SK-N-SH treated with all-trans-retinoic acid at 6 μM for 48 hours (cell line): ENCODE results near the gene SLC9A2.
A peak's percentile ranks its signal among the peaks of the same experiment; 100 is the strongest.

Experiments used
- ATAC-seq: fragments of 200-7000 bp; cut with Tn5 transposase; 3 replicates; pipeline ENCODE4 v1.9.1; 2020; ENCODE audit warnings: mild to moderate bottlenecking, moderate library complexity
- ARNTL ChIP-seq: fragments of 450-650 bp; formaldehyde crosslinking; IDR thresholded peaks from 2 replicates; pipeline ENCODE4 v1.5.0; 2020; ENCODE audit warnings: low read depth, mild to moderate bottlenecking, moderate library complexity, borderline replicate concordance
- BACH2 ChIP-seq: fragments of 250-450 bp; sonication (Bioruptor Pico); IDR thresholded peaks from 2 replicates; pipeline ENCODE4 v1.9.0; 2021; ENCODE audit warnings: mild to moderate bottlenecking, borderline replicate concordance
- CREB5 ChIP-seq: fragments of 250-450 bp; sonication (Bioruptor Pico); IDR thresholded peaks from 2 replicates; pipeline ENCODE4 v1.5.1; 2020; ENCODE audit warnings: low read depth, mild to moderate bottlenecking, moderate library complexity
- CSDC2 ChIP-seq: fragments of 250-450 bp; sonication (Bioruptor Pico); IDR thresholded peaks from 2 replicates; pipeline ENCODE4 v1.5.0; 2020; ENCODE audit warnings: mild to moderate bottlenecking, moderate library complexity
- CSRNP3 ChIP-seq: fragments of 250-450 bp; sonication (Bioruptor Pico); IDR thresholded peaks from 2 replicates; pipeline ENCODE4 v1.5.1; 2021; ENCODE audit warnings: mild to moderate bottlenecking, moderate library complexity
- ESRRG ChIP-seq: fragments of 250-450 bp; sonication (Bioruptor Pico); IDR thresholded peaks from 2 replicates; pipeline ENCODE4 v1.6.1; 2021; ENCODE audit warnings: mild to moderate bottlenecking
- GLIS3 ChIP-seq: fragments of 250-450 bp; sonication (Bioruptor Pico); IDR thresholded peaks from 2 replicates; pipeline ENCODE4 v1.5.0; 2020; ENCODE audit warnings: mild to moderate bottlenecking, moderate library complexity
- ISL1 ChIP-seq: fragments of 250-450 bp; sonication (Bioruptor Pico); IDR thresholded peaks from 2 replicates; pipeline ENCODE4 v2.1.2; 2022; ENCODE audit warnings: mild to moderate bottlenecking, moderate library complexity
- OSR1 ChIP-seq: fragments of 250-450 bp; sonication (Bioruptor Pico); IDR thresholded peaks from 2 replicates; pipeline ENCODE4 v1.8.0; 2022; ENCODE audit warnings: moderate library complexity, mild to moderate bottlenecking, inconsistent platforms
- PATZ1 ChIP-seq: fragments of 250-450 bp; sonication (Bioruptor Pico); IDR thresholded peaks from 2 replicates; pipeline ENCODE4 v1.8.0; 2020; ENCODE audit warnings: mild to moderate bottlenecking, moderate library complexity, borderline replicate concordance
- POU6F1 ChIP-seq: fragments of 250-450 bp; sonication (Bioruptor Pico); IDR thresholded peaks from 2 replicates; pipeline ENCODE4 v1.8.0; 2021; ENCODE audit warnings: low read depth, mild to moderate bottlenecking, moderate library complexity, borderline replicate concordance
- PPARA ChIP-seq: fragments of 250-450 bp; sonication (Bioruptor Pico); IDR thresholded peaks from 2 replicates; pipeline ENCODE4 v1.5.0; 2020; ENCODE audit warnings: mild to moderate bottlenecking, borderline replicate concordance
- RARB ChIP-seq: fragments of 250-450 bp; sonication (Bioruptor Pico); IDR thresholded peaks from 2 replicates; pipeline ENCODE4 v1.8.0; 2021; ENCODE audit warnings: mild to moderate bottlenecking, moderate library complexity
- TCF4 ChIP-seq: fragments of 250-450 bp; sonication (Bioruptor Pico); IDR thresholded peaks from 2 replicates; pipeline ENCODE4 v1.8.0; 2021; ENCODE audit warnings: mild to moderate bottlenecking, moderate library complexity, borderline replicate concordance
- TSHZ2 ChIP-seq: fragments of 250-450 bp; sonication (Bioruptor Pico); IDR thresholded peaks from 2 replicates; pipeline ENCODE4 v1.5.0; 2020; ENCODE audit warnings: mild to moderate bottlenecking, moderate library complexity
- ZC3H10 ChIP-seq: fragments of 250-450 bp; sonication (Bioruptor Pico); IDR thresholded peaks from 2 replicates; pipeline ENCODE4 v1.5.1; 2021; ENCODE audit warnings: mild to moderate bottlenecking, moderate library complexity
- ZFP3 ChIP-seq: fragments of 250-450 bp; sonication (Bioruptor Pico); IDR thresholded peaks from 2 replicates; pipeline ENCODE4 v1.5.0; 2020; ENCODE audit warnings: mild to moderate bottlenecking, moderate library complexity
- ZFP30 ChIP-seq: fragments of 450-650 bp; formaldehyde crosslinking; IDR thresholded peaks from 2 replicates; pipeline ENCODE4 v1.5.0; 2022; ENCODE audit warnings: mild to moderate bottlenecking, moderate library complexity
- ZNF565 ChIP-seq: fragments of 450-650 bp; formaldehyde crosslinking; conservative IDR thresholded peaks from 2 replicates; pipeline ENCODE4 v1.5.0; 2020; ENCODE audit warnings: low read depth, mild to moderate bottlenecking, moderate library complexity
- ZNF70 ChIP-seq: fragments of 450-650 bp; formaldehyde crosslinking; IDR thresholded peaks from 2 replicates; pipeline ENCODE4 v1.5.0; 2020; ENCODE audit warnings: mild to moderate bottlenecking, moderate library complexity
- ZNF8 ChIP-seq: fragments of 450-650 bp; formaldehyde crosslinking; IDR thresholded peaks from 2 replicates; pipeline ENCODE4 v1.5.0; 2020; ENCODE audit warnings: mild to moderate bottlenecking, moderate library complexity

The SLC9A2 gene

GRCh38 chr2:102726128-102727087, 107.1 kb downstream of the SLC9A2 start:
- no peak for TF ChIP-seq RARB (CRISPR knock-in tag)
- no peak for TF ChIP-seq TSHZ2
- TF ChIP-seq OSR1 (CRISPR knock-in tag), result no peak
- no peak for TF ChIP-seq PPARA
- TF ChIP-seq ZFP3 (CRISPR knock-in tag), result no peak
- TF ChIP-seq GLIS3 (CRISPR knock-in tag), result no peak
- no peak for TF ChIP-seq ISL1 (CRISPR knock-in tag)
- TF ChIP-seq PATZ1 (CRISPR knock-in tag), result no peak
- TF ChIP-seq ZNF565 (CRISPR knock-in tag), result no peak
- no peak for TF ChIP-seq CSDC2 (CRISPR knock-in tag)
- TF ChIP-seq ZNF8, result no peak
- TF ChIP-seq ESRRG (CRISPR knock-in tag), result no peak
- TF ChIP-seq TCF4 (CRISPR knock-in tag), result no peak
- no peak for TF ChIP-seq BACH2 (CRISPR knock-in tag)
- TF ChIP-seq ZC3H10 (CRISPR knock-in tag), result no peak
- no peak for TF ChIP-seq ZNF70 (CRISPR knock-in tag)
- no peak for TF ChIP-seq CSRNP3 (CRISPR knock-in tag)
- no peak for TF ChIP-seq ZFP30 (CRISPR knock-in tag)
- TF ChIP-seq POU6F1, result no peak
- no peak for TF ChIP-seq CREB5 (CRISPR knock-in tag)
- TF ChIP-seq, all 23 proteins: peak for 0
- ATAC-seq, result no peak

- peak; percentile 7; the same call in 2 of the 3 replicates for ATAC-seq
Measured at GRCh38 chr2:102735416-102736109, 116.2 kb downstream of the SLC9A2 start.

More at GRCh38 chr2:102735416-102736109, 116.2 kb downstream of the SLC9A2 start:
- no peak for TF ChIP-seq ZFP30 (CRISPR knock-in tag)
- TF ChIP-seq POU6F1, result no peak
- no peak for TF ChIP-seq ARNTL
- TF ChIP-seq ISL1 (CRISPR knock-in tag), result no peak
- TF ChIP-seq TSHZ2, result no peak
- TF ChIP-seq ZNF8, result no peak
- TF ChIP-seq RARB (CRISPR knock-in tag), result no peak
- TF ChIP-seq CSDC2 (CRISPR knock-in tag), result no peak
- no peak for TF ChIP-seq OSR1 (CRISPR knock-in tag)
- TF ChIP-seq ZNF70 (CRISPR knock-in tag), result no peak
- no peak for TF ChIP-seq PPARA
- TF ChIP-seq, all 23 proteins: peak for 0
